ENCODE results near the gene JAKMIP3.

- TF ChIP-seq, protein P1, sequence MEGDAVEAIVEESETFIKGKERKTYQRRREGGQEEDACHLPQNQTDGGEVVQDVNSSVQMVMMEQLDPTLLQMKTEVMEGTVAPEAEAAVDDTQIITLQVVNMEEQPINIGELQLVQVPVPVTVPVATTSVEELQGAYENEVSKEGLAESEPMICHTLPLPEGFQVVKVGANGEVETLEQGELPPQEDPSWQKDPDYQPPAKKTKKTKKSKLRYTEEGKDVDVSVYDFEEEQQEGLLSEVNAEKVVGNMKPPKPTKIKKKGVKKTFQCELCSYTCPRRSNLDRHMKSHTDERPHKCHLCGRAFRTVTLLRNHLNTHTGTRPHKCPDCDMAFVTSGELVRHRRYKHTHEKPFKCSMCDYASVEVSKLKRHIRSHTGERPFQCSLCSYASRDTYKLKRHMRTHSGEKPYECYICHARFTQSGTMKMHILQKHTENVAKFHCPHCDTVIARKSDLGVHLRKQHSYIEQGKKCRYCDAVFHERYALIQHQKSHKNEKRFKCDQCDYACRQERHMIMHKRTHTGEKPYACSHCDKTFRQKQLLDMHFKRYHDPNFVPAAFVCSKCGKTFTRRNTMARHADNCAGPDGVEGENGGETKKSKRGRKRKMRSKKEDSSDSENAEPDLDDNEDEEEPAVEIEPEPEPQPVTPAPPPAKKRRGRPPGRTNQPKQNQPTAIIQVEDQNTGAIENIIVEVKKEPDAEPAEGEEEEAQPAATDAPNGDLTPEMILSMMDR (tag by site-specific recombination; IDR thresholded peaks at IDR 0.05) = no peak
- TF ChIP-seq ZNF768 (tag by site-specific recombination; IDR thresholded peaks at IDR 0.05) (no peak), ZBTB21 (tag by site-specific recombination; IDR thresholded peaks at IDR 0.05) (no peak)
Measured at GRCh38 chr10:132061465-132061864, 4.3 kb upstream of the JAKMIP3 start.

All from HEK293 (cell line).